ENCODE data around the gene KCNJ6.

GRCh38 chr21:37742532-37742931 is 173.7 kb downstream of the KCNJ6 start:
- TF ChIP-seq CTCF (IDR thresholded peaks at IDR 0.05 in 4 of 5, conservative IDR thresholded peaks at IDR 0.05 in 1 of 5) = no peak
- no peak for TF ChIP-seq POLR2A (IDR thresholded peaks at IDR 0.05)
